NB4 (cell line): ENCODE data around the gene B4GAT1.
A peak's percentile ranks its signal among the peaks of the same experiment; 100 is the strongest.

ENCODE experiments used
- DNase-seq: peaks from one replicate; pipeline ENCODE4 v3.0.0; 2010; ENCODE audit warnings: low read depth
- H3K4me3 ChIP-seq: one replicate; pipeline ENCODE4 v1.5.1; 2011; ENCODE audit warnings: mild to moderate bottlenecking, low read depth, low read length, moderate library complexity
- MYC ChIP-seq: IDR thresholded peaks from 2 replicates; pipeline ENCODE4 v1.6.1; 2011; ENCODE audit warnings: low read depth, low read length
- POLR2A ChIP-seq: IDR thresholded peaks from 2 replicates; pipeline ENCODE4 v1.6.1; 2011; ENCODE audit warnings: mild to moderate bottlenecking; ENCODE audit not compliant: insufficient read length; ENCODE audit errors: extremely low read depth
- TF ChIP-seq, protein P1 (sequence below): IDR thresholded peaks from 2 replicates; pipeline ENCODE4 v1.6.1; 2011; ENCODE audit warnings: low read depth, low read length
- TF ChIP-seq, protein P2 (sequence below): IDR thresholded peaks from one replicate; pipeline ENCODE4 v1.5.1; 2012; ENCODE audit warnings: low read depth, low read length

The B4GAT1 gene

DNA sequence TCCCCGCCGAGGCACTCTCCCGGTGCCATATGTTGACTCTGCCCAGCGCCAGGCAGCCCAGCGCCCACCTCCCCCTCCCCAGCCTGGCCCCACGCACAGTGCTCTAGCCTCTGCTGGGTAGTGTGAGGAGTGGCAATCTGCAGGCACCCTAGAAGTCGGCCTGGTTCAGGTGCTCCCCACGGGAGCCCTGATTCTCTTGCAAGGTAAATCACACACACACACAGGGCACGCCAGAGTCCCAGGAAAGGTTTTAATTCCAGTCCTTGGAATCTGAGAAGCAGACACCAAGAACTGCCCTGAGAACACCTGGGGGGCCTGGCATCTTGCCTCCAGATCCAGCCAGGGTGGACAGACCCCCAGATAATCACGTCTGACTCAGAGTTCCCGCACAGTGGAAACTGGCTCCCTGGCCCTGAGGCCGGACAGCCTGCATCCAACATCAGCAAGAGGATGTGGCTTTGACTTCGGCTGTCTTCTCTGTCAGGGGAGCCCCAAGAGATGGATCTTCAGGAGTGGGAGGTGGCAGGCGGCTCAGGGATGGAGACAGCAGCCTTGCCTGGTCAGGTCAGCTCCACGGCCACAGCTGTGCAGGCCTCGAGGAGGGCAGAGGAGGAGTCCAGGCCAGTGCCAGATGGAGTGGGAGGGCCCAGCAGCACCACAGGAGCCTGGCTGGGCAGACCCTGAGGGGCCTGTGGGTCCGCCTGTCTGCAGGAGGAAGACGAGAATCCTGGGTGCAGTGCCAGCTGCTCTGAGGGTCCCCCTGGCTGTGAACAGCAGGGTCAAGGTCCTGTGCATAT, 10.1 kb downstream of the B4GAT1 start:
- no peak for DNase-seq
- peak overlapping the region; percentile 78 for H3K4me3 ChIP-seq
- TF ChIP-seq POLR2A (no peak), MYC (no peak)
- TF ChIP-seq, protein P1, sequence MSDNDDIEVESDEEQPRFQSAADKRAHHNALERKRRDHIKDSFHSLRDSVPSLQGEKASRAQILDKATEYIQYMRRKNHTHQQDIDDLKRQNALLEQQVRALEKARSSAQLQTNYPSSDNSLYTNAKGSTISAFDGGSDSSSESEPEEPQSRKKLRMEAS = no peak
- TF ChIP-seq, protein P2, sequence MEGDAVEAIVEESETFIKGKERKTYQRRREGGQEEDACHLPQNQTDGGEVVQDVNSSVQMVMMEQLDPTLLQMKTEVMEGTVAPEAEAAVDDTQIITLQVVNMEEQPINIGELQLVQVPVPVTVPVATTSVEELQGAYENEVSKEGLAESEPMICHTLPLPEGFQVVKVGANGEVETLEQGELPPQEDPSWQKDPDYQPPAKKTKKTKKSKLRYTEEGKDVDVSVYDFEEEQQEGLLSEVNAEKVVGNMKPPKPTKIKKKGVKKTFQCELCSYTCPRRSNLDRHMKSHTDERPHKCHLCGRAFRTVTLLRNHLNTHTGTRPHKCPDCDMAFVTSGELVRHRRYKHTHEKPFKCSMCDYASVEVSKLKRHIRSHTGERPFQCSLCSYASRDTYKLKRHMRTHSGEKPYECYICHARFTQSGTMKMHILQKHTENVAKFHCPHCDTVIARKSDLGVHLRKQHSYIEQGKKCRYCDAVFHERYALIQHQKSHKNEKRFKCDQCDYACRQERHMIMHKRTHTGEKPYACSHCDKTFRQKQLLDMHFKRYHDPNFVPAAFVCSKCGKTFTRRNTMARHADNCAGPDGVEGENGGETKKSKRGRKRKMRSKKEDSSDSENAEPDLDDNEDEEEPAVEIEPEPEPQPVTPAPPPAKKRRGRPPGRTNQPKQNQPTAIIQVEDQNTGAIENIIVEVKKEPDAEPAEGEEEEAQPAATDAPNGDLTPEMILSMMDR = no peak

DNA sequence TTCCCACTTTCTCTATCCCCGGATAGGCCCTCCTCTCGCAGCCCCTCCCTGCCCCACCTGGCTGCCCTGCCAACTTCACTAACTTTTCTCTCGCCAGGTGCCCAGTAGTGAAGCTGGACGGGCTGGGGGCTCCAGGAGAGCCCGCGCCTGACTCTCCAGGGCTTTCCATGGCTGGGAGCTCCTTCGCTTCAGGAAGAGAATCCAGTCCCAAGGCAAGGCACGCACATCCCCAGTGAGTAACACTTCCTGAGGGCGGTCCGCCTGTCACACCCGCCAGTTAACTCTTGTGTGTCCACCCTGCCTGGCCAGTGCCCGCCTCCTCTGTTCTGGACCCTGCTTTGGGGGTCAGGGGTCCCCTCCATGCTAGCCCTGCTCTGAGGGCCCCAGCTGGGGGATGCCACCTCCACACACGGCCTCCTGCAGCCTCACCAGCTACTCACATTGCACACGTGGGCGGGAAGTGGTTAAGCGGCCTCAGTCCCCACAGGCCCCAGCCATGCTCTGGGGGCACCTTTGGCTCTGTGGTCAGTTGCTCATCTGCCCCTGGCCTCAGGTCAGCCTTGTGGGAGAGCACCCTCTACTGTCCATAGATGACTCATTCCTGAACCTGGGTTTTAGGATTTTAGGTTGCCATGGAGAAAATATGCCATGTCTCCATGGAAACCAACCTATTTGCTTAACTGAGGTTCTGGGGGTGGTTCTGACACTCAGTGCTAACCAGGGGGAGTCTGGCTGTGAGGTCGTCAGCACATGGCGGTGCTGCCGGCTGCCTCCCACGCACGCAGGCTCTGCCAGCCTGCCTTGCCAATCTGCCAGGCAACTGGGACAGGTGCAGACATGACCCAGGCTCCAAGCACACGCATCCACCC, 11.0 kb downstream of the B4GAT1 start, which contains the start of gene RIN1:
Gene RIN1 (minus strand): TSS at position 201 of the 869 bp plus-strand sequence. CDS start 32 bp downstream, at position 169.
- peak; percentile 99 for DNase-seq
- TF ChIP-seq, protein P2 = peak; percentile 29
- peak; percentile 96 for TF ChIP-seq MYC
- peak; percentile 68 for TF ChIP-seq POLR2A
- TF ChIP-seq, protein P1 = peak; percentile 97
- peak within 1 kb of the TSS; percentile 78 for H3K4me3 ChIP-seq

DNA sequence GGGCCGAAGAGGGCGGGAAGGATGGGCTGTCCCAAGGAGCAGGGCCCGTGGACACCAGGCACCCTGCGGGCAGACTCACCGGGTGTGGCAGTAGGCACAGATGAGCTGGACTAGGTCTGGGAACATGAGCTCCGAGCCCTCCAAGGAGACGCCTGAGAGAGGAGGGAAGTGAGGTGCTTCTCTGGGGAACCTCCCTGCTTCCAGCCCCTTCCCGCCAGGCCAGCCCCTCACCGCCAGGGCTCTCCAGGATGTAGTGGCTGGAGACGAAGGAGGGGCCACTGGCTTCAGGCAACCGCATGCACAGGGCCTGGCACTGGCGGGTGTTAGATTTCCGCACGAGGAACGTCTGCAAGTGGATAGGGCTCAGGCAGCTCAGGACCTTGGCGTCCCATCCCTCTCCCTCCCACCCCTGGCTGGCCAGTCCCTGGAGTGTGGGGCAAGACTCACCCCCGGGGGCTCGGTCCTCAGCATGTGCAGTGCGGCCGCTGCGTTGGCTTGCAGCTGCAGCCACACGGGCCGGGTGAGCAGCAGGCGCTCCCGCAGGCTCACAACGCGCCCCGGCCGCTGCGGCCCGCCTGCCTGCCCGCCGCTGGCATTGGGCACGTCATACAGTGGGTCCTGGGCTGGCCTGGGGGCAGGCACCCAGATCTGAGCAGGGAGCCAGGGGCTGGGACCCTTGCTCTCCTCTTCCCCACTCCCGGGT, 11.7 kb downstream of the B4GAT1 start:
- TF ChIP-seq MYC = peak; percentile 79; the same call in 1 of the 2 replicates
- TF ChIP-seq POLR2A = no peak
- TF ChIP-seq, protein P1 = peak; percentile 80
- peak overlapping the region; percentile 78 for H3K4me3 ChIP-seq
- DNase-seq = peak; percentile 87

DNA sequence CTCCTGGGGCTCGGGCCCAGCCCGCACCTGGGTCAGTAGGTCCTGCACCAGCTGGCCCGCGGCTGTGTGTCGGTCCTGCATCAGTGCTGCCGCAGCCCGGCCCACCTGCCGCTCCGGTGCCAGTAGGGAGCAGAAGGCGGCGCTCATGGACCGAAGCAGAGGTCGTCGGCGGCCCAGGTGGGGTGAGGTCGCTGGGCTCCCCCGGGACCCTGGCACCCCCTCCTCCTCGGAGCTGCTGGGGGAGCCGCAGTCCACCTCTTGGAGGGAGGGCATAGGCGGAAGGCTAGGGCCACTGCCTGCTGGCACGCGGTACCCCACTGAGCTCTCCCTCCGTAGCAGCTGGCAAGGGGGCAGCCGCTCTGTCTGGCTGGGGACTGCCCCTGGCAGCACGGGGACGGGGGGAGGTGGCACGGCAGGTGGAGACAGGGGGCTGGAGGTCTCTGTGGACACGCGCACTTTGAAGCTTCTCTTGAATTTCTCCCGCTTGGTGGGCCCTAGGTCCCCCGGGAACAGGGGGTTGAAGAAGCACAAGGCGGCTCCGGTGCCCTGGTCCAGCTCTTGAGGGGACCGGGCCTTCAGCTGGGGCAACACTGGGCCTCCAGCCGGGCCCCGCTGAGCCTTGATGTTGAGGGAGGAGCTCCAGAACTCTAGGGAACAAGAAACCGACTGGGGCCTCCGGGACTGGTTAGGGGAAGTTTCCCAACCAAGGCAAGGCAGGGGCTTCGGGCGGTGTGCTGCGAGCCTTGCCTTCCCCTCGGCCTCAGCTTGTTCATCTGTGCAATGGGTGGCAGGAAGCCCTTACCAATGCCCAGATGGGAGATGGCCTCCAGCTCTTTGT, 12.6 kb downstream of the B4GAT1 start:
- TF ChIP-seq, protein P1 = 0 out of 2 replicates have a peak, but pooled peaks have one; percentile 26
- TF ChIP-seq POLR2A (peak; percentile 13), MYC (peak; percentile 54)
- TF ChIP-seq, protein P2 = no peak

DNA sequence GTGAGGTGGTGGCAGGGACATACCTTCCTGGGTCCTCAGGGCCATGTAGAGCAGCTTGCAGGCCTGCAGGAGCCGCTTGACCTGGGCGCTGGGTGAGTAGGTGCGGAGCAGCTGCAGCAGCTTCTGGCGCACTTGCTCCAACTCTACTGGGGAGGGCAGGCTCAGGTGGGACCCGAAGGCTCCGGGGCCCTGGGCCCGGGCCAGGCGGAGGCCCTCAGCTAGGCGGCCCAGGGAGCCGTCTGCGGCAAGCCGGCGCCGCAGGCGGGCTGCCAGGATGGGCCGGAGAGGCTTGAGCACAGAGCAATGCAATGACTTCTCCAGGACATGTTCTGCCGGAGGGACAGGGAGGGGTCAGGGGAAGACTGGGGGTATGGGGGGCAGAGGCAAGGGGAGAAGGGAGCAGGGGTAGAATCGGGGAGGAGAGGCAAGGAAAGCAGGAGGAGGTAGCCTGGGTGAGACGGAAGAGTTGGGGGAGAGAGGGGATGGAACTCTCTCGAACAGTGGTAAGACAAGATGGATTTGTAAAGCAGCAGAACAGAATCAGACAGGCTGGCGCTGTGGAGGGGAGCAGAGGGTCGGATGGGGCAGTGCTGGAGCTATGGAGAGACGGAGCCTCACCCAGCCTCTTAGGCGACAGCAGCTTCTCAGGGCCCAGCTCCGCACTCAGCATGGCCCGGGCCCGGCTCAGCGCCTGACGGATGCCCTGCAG, 13.4 kb downstream of the B4GAT1 start:
- no peak overlapping the region for H3K4me3 ChIP-seq
- TF ChIP-seq MYC (no peak), POLR2A (no peak)
- TF ChIP-seq, protein P1 = no peak
- TF ChIP-seq, protein P2 = no peak
- DNase-seq = no peak

More for the DNA sequence above, 12.6 kb downstream of the B4GAT1 start:
- peak overlapping the region; percentile 78 for H3K4me3 ChIP-seq
- peak; percentile 92 for DNase-seq
